Measurements from ENCODE around the gene SAMM50.

DNA sequence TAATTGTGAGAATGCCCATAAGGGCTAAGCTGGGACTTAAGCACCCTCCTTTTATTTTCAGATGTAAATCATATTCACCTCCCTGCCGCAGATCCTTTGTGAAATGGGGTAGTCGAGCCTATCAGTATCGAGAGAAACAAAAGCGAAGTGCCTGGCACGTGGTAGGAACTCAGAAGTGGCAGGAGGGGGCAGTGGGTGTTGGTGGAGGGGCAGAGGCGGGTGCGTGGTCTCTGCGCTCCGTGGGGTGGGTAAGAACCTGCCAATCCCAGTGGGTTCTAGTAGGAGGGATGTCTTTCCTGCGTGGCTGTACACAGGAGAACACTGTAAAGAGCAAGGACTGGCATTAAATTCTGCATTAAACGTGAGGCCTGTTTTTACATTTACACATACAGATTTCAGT, 47.1 kb downstream of the SAMM50 start:
- no peak for TF ChIP-seq POLR2A (IDR thresholded peaks at IDR 0.05; ENCODE audit: borderline replicate concordance, extremely low read depth, insufficient read depth, insufficient read length)
- TF ChIP-seq EZH2 (IDR thresholded peaks at IDR 0.05): no peak
- TF ChIP-seq FOSL1 (IDR thresholded peaks at IDR 0.05; ENCODE audit: low read depth): no peak
- no peak for TF ChIP-seq YY1 (IDR thresholded peaks at IDR 0.05; ENCODE audit: extremely low read depth, insufficient replicate concordance, low read depth, low read length)
- TF ChIP-seq EZH2phosphoT487 (IDR thresholded peaks at IDR 0.05; ENCODE audit: borderline replicate concordance): no peak
- TF ChIP-seq ZNF274 (IDR thresholded peaks at IDR 0.05; ENCODE audit: low read depth, low read length): no peak
- TF ChIP-seq, protein P1, sequence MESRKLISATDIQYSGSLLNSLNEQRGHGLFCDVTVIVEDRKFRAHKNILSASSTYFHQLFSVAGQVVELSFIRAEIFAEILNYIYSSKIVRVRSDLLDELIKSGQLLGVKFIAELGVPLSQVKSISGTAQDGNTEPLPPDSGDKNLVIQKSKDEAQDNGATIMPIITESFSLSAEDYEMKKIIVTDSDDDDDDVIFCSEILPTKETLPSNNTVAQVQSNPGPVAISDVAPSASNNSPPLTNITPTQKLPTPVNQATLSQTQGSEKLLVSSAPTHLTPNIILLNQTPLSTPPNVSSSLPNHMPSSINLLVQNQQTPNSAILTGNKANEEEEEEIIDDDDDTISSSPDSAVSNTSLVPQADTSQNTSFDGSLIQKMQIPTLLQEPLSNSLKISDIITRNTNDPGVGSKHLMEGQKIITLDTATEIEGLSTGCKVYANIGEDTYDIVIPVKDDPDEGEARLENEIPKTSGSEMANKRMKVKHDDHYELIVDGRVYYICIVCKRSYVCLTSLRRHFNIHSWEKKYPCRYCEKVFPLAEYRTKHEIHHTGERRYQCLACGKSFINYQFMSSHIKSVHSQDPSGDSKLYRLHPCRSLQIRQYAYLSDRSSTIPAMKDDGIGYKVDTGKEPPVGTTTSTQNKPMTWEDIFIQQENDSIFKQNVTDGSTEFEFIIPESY (IDR thresholded peaks at IDR 0.05; ENCODE audit: extremely low read depth, insufficient replicate concordance, low read length): no peak
- TF ChIP-seq, protein P2, sequence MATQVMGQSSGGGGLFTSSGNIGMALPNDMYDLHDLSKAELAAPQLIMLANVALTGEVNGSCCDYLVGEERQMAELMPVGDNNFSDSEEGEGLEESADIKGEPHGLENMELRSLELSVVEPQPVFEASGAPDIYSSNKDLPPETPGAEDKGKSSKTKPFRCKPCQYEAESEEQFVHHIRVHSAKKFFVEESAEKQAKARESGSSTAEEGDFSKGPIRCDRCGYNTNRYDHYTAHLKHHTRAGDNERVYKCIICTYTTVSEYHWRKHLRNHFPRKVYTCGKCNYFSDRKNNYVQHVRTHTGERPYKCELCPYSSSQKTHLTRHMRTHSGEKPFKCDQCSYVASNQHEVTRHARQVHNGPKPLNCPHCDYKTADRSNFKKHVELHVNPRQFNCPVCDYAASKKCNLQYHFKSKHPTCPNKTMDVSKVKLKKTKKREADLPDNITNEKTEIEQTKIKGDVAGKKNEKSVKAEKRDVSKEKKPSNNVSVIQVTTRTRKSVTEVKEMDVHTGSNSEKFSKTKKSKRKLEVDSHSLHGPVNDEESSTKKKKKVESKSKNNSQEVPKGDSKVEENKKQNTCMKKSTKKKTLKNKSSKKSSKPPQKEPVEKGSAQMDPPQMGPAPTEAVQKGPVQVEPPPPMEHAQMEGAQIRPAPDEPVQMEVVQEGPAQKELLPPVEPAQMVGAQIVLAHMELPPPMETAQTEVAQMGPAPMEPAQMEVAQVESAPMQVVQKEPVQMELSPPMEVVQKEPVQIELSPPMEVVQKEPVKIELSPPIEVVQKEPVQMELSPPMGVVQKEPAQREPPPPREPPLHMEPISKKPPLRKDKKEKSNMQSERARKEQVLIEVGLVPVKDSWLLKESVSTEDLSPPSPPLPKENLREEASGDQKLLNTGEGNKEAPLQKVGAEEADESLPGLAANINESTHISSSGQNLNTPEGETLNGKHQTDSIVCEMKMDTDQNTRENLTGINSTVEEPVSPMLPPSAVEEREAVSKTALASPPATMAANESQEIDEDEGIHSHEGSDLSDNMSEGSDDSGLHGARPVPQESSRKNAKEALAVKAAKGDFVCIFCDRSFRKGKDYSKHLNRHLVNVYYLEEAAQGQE (IDR thresholded peaks at IDR 0.05; ENCODE audit: low read depth): no peak
- TF ChIP-seq, protein P3, sequence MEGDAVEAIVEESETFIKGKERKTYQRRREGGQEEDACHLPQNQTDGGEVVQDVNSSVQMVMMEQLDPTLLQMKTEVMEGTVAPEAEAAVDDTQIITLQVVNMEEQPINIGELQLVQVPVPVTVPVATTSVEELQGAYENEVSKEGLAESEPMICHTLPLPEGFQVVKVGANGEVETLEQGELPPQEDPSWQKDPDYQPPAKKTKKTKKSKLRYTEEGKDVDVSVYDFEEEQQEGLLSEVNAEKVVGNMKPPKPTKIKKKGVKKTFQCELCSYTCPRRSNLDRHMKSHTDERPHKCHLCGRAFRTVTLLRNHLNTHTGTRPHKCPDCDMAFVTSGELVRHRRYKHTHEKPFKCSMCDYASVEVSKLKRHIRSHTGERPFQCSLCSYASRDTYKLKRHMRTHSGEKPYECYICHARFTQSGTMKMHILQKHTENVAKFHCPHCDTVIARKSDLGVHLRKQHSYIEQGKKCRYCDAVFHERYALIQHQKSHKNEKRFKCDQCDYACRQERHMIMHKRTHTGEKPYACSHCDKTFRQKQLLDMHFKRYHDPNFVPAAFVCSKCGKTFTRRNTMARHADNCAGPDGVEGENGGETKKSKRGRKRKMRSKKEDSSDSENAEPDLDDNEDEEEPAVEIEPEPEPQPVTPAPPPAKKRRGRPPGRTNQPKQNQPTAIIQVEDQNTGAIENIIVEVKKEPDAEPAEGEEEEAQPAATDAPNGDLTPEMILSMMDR (IDR thresholded peaks at IDR 0.05 in 2 of 3, conservative IDR thresholded peaks at IDR 0.05 in 1 of 3; ENCODE audit: borderline replicate concordance in 1 of 3, insufficient read depth in 1 of 3, low read depth in 2 of 3, low read length in 2 of 3): no peak
- TF ChIP-seq POLR2AphosphoS5 (IDR thresholded peaks at IDR 0.05; ENCODE audit: low read depth, low read length): no peak
